ENCODE data around the gene PANX1.
A peak's percentile ranks its signal among the peaks of the same experiment; 100 is the strongest.

The PANX1 gene

GRCh38 chr11:94130298-94131046 lies 1.8 kb downstream of the PANX1 start:
- no peak for DNase-seq

GRCh38 chr11:94131047-94131717 lies 2.5 kb downstream of the PANX1 start:
- DNase-seq: no peak

- no peak for DNase-seq
Observed at GRCh38 chr11:94131718-94132115, 3.1 kb downstream of the PANX1 start.

GRCh38 chr11:94132152-94132558 lies 3.5 kb downstream of the PANX1 start:
- no peak for DNase-seq

GRCh38 chr11:94132823-94133408 lies 4.3 kb downstream of the PANX1 start:
- no peak for DNase-seq

GRCh38 chr11:94133752-94134151 lies 5.1 kb downstream of the PANX1 start:
- DNase-seq: no peak

- DNase-seq: no peak
Observed at GRCh38 chr11:94134651-94135512, 6.2 kb downstream of the PANX1 start.

- no peak for DNase-seq
Observed at GRCh38 chr11:94139416-94139815, 10.8 kb downstream of the PANX1 start.

- DNase-seq: no peak
Observed at GRCh38 chr11:94140154-94140655, 11.6 kb downstream of the PANX1 start.

GRCh38 chr11:94141511-94142307 lies 13.1 kb downstream of the PANX1 start:
- DNase-seq: no peak

- DNase-seq: no peak
Observed at GRCh38 chr11:94142308-94143281, 14.0 kb downstream of the PANX1 start.

GRCh38 chr11:94144216-94144615 lies 15.6 kb downstream of the PANX1 start:
- DNase-seq: no peak

GRCh38 chr11:94144664-94145063 lies 16.0 kb downstream of the PANX1 start:
- DNase-seq: no peak

- no peak for DNase-seq
Observed at GRCh38 chr11:94145431-94145830, 16.8 kb downstream of the PANX1 start.

- no peak for DNase-seq
Observed at GRCh38 chr11:94145916-94146315, 17.3 kb downstream of the PANX1 start.

- DNase-seq: peak in 1 of 6 experiments; percentile 8
Observed at GRCh38 chr11:94147433-94147845, 18.8 kb downstream of the PANX1 start.

GRCh38 chr11:94148189-94148588 lies 19.5 kb downstream of the PANX1 start:
- DNase-seq: no peak

- no peak for DNase-seq
Observed at GRCh38 chr11:94149431-94150017, 20.9 kb downstream of the PANX1 start.

- DNase-seq: no peak
Observed at GRCh38 chr11:94150056-94150455, 21.4 kb downstream of the PANX1 start.
